OCI-M2 (cell line): ENCODE data around the gene ARHGAP32.

Experiments
- DNase-seq: peaks from one replicate; lab custom pipeline; 2025; ENCODE audit not compliant: unreplicated experiment; lab: John Stamatoyannopoulos, UW

The ARHGAP32 gene

DNA sequence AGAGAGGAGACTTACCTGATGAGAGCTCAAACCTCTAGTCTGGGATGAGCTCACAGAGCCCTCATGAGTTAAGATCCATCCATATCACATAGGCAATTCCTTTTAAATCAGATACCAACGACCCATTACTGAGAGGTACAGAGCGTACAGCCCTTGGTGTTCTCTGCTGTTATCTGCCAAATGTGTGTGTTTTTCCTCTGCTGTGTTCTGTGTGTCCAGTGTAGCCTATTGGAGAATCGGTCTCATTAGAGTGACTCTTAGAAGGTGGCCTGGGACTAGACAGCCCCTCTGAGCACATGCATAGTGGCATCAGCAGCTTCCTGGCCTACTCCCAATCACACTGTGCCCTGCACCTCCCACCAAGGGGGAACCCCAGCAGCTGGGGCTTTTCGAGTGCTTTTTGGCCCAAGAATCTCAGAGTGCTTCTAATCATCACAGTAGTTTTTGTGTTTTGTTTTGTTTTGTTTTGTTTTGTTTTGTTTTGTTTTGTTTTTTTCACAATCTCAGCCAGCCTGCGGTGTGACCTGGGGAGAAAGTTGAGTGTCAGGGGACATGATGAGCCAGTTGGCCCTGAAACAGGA lies 274.9 kb downstream of the ARHGAP32 start:
- DNase-seq, result no peak

DNA sequence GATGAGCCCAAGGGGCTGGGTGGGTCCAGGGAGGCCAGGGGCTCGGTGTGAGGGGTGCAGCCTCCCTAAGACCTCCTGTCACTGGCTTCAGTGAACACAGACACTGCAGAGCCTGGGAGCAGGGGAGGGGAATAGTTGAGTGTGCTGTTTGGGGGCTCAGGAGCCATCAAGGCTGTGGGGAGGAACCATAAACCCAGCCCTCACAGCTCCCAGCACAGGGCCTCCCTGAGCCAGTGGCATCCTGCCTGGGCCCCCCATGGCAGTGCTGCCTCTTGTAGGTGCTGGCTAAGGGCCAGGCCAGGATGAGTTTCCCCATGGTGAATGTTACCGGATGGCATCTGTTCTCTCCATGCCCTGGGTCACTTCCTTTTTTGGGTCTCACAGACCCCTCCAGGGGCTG lies 275.4 kb downstream of the ARHGAP32 start:
- no peak for DNase-seq

DNA sequence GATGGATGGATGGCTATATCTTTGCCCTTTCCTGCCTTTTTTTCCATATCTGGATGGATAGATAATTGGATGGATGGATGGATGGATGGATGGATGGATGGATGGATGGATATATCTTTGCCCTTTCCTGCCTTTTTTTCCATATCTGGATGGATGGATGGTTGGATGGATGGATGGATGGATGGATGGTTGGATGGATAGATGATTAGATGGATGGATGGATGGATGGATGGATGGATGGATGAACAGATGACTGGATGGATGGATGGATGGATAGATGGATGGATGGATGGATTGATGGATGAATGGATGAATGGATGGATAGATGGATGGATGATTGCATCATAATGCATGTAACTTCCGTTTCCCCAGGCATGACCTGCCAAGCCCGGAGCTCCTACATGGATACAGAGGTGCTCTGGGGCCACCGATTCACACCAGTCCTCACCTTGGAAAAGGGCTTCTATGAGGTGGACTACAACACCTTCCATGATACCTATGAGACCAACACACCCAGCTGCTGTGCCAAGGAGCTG lies 276.0 kb downstream of the ARHGAP32 start:
- no peak for DNase-seq

GRCh38 chr11:128915149-128915521 lies 277.0 kb downstream of the ARHGAP32 start:
- DNase-seq, result no peak
